Measurements from ENCODE around the gene PEX7. TPM values are rescaled to one million over a fixed set of nuclear protein-coding genes. Genes with fewer than 3 reads are reported as not detected.

PEX7 gene, protein sequence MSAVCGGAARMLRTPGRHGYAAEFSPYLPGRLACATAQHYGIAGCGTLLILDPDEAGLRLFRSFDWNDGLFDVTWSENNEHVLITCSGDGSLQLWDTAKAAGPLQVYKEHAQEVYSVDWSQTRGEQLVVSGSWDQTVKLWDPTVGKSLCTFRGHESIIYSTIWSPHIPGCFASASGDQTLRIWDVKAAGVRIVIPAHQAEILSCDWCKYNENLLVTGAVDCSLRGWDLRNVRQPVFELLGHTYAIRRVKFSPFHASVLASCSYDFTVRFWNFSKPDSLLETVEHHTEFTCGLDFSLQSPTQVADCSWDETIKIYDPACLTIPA
- 6.2 TPM for polyA plus RNA-seq (2013, experiment 1 of 2)
- polyA plus RNA-seq (2013, experiment 2 of 2): 5.8 TPM

DNA sequence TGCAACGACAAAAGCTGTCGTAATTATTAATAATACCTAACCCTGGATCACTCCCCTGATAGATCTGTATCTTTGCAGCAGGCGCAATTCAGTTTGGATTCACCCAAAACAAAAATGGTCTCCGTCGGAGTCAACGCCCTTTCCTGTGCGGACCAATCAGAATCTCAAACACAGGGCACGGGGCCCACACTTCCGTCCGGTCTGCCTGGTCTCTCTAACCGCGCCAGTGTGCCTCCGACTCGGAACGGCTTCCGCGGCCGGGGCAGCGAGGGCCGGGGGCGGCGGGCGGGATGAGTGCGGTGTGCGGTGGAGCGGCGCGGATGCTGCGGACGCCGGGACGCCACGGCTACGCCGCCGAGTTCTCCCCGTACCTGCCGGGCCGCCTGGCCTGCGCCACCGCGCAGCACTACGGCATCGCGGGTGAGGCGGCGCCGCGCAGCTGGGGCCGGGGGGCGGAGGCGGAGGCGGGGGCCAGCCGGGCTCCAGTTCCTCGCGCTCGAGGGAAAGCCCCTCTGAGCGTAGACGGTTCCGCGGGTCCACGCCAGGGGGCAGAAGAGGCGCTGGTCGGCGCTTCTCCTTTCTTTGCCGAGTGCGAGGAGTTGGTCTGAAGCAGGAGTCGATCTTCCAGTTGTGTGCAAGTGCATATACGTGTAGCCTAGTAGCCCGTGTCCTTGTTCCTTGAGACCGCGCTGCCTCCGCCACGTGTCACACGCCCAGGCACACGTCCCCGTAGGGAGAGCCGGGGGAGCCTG lies at the start of gene PEX7:
PEX7 (plus strand) TSS at position 217 of the 752 bp plus-strand sequence; CDS start at position 291, 74 bp downstream.
- 8% methylated on average over 39 of the region's 78 CpGs for WGBS
- H2BK5ac ChIP-seq (ENCODE audit: low read depth, low read length, poor library complexity, severe bottlenecking): peak within 1 kb of the TSS; percentile 59
- H2AFZ ChIP-seq (ENCODE audit: low read depth, low read length): peak within 1 kb of the TSS; percentile 94
- no peaks in the 10 kb centered on the region for H3K27me3 ChIP-seq (ENCODE audit: control insufficient read depth in 1 of 2, insufficient read depth in 1 of 2, low read length in 2 of 2)
- H2BK15ac ChIP-seq (ENCODE audit: low read depth, poor library complexity, severe bottlenecking): peak within 1 kb of the TSS; percentile 78
- no peak within 1 kb of the TSS for H3K23ac ChIP-seq (ENCODE audit: low read length in 2 of 2)
- DNase-seq: peak; percentile 92
- H3K27ac ChIP-seq (ENCODE audit: low read length, poor library complexity, severe bottlenecking): peak within 1 kb of the TSS; percentile 55
- no peaks in the 10 kb centered on the region for H3K9me3 ChIP-seq (ENCODE audit: control insufficient read depth, low read length)
- peak within 1 kb of the TSS; percentile 63 to 86 for H2BK12ac ChIP-seq (ENCODE audit: low read length in 2 of 2)
- peak within 1 kb of the TSS; percentile 99 for H3K18ac ChIP-seq (ENCODE audit: low read depth in 1 of 2, low read length in 2 of 2)
- peak within 1 kb of the TSS; percentile 23 for H2AK5ac ChIP-seq (ENCODE audit: low read length, severe bottlenecking)
- peaks cover 0 to 14% of the 10 kb centered on the region in 2 experiments for H3K36me3 ChIP-seq (ENCODE audit: control insufficient read depth in 1 of 2, insufficient read depth in 2 of 2, low read depth in 1 of 2, low read length in 2 of 2)
- H3K14ac ChIP-seq (ENCODE audit: low read length in 2 of 2): peak within 1 kb of the TSS in 1 of 2 experiments; percentile 98
- peak within 1 kb of the TSS; percentile 93 for H3K9ac ChIP-seq (ENCODE audit: low read length)
- H3K4me2 ChIP-seq (ENCODE audit: low read length, poor library complexity, severe bottlenecking): peak within 1 kb of the TSS; percentile 99
- peak within 1 kb of the TSS; percentile 100 for H4K8ac ChIP-seq (ENCODE audit: low read length)
- peak within 1 kb of the TSS; percentile 57 to 94 for H3K4ac ChIP-seq (ENCODE audit: low read depth in 1 of 2, low read length in 2 of 2)
- H2BK120ac ChIP-seq (ENCODE audit: low read depth, low read length): peak within 1 kb of the TSS; percentile 66
- peak within 1 kb of the TSS; percentile 99 for H4K91ac ChIP-seq (ENCODE audit: low read length)
- H3K4me1 ChIP-seq (ENCODE audit: control insufficient read depth, insufficient read depth, low read depth, low read length): peaks cover 7% of the 10 kb centered on the region
- peak within 1 kb of the TSS; percentile 96 for H3K4me3 ChIP-seq (ENCODE audit: insufficient read depth in 1 of 2, low read depth in 1 of 2, low read length in 2 of 2)
- H3K79me1 ChIP-seq (replicated peaks; ENCODE audit: low read length, poor library complexity, severe bottlenecking): peaks cover 9% of the 10 kb centered on the region

DNA sequence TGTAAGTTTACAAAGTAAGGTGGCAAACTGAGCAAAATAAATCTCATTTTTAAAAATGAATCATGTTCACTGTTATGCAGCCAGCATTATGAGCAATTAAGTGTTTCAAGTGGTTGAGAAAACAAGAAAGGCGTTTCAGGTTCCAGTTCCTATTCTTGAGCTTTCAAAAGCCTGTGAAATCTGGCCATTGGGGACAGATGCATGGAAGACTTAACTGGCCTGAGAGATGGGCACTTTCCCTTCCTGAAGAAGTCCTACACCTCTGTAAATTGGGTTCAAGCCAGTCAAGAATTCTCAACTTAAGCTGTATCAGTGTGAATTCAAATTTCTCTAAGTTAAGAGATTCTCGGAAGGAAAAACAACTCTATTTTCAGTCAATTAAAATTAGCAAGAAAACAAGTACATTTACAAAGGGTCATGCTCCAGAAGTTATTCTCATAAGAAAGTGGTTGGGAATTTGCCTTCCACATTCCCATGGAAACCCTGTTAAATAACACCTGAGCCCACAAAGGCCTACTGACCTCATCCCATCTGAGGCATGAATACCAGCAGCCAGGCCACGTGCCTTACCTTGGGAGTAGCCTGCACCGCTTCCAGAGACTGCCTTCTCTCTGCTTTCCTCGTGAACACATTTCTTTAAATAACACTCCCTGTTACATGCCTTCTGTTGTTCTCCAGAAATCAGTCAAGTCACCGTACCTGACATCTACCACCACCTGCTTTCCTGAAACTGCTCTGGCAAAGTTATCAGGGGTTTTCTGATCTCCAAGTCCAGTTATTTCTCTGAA lies 49.5 kb upstream of the PEX7 start:
- no peaks in the 10 kb centered on the region for H3K36me3 ChIP-seq (ENCODE audit: control insufficient read depth in 1 of 2, insufficient read depth in 2 of 2, low read depth in 1 of 2, low read length in 2 of 2)
- no peak overlapping the region for H3K18ac ChIP-seq (ENCODE audit: low read depth in 1 of 2, low read length in 2 of 2)
- no peaks in the 10 kb centered on the region for H3K4me1 ChIP-seq (ENCODE audit: control insufficient read depth, insufficient read depth, low read depth, low read length)
- H4K91ac ChIP-seq (ENCODE audit: low read length): no peak overlapping the region
- H2BK5ac ChIP-seq (ENCODE audit: low read depth, low read length, poor library complexity, severe bottlenecking): no peak overlapping the region
- peaks cover 36% of the 10 kb centered on the region for H3K79me1 ChIP-seq (replicated peaks; ENCODE audit: low read length, poor library complexity, severe bottlenecking)
- no peak overlapping the region for H4K8ac ChIP-seq (ENCODE audit: low read length)
- H3K4me3 ChIP-seq (ENCODE audit: insufficient read depth in 1 of 2, low read depth in 1 of 2, low read length in 2 of 2): no peak overlapping the region
- WGBS: 86% methylated on average over 5 of the region's 6 CpGs
- H2AFZ ChIP-seq (ENCODE audit: low read depth, low read length): no peak overlapping the region
- H2BK15ac ChIP-seq (ENCODE audit: low read depth, poor library complexity, severe bottlenecking): no peak overlapping the region
- no peaks in the 10 kb centered on the region for H3K27me3 ChIP-seq (ENCODE audit: control insufficient read depth in 1 of 2, insufficient read depth in 1 of 2, low read length in 2 of 2)
- H2BK120ac ChIP-seq (ENCODE audit: low read depth, low read length): no peak overlapping the region
- H3K23ac ChIP-seq (ENCODE audit: low read length in 2 of 2): no peak overlapping the region
- H3K14ac ChIP-seq (ENCODE audit: low read length in 2 of 2): no peak overlapping the region
- H3K4ac ChIP-seq (ENCODE audit: low read depth in 1 of 2, low read length in 2 of 2): no peak overlapping the region
- no peak overlapping the region for H2BK12ac ChIP-seq (ENCODE audit: low read length in 2 of 2)
- H3K9me3 ChIP-seq (ENCODE audit: control insufficient read depth, low read length): no peaks in the 10 kb centered on the region
- no peak overlapping the region for H3K27ac ChIP-seq (ENCODE audit: low read length, poor library complexity, severe bottlenecking)
- no peak overlapping the region for H2AK5ac ChIP-seq (ENCODE audit: low read length, severe bottlenecking)
- no peak overlapping the region for H3K9ac ChIP-seq (ENCODE audit: low read length)
- no peak for DNase-seq
- no peak overlapping the region for H3K4me2 ChIP-seq (ENCODE audit: low read length, poor library complexity, severe bottlenecking)

DNA sequence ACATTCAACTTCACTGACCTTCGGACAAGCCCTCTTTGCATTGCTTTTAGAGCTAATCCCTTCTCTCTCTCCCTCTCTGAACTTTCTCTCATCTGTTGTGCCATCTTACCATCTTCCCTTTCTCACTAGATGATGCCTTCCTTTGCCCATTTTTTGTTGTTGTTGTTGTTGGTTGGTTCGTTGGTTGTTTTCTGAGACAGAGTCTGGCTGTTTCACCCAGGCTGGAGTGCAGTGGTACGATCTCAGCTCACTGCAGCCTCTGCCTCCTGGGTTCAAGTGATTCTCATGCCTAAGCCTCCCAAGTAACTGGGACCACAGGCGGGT lies 49.0 kb upstream of the PEX7 start:
- no peaks in the 10 kb centered on the region for H3K9me3 ChIP-seq (ENCODE audit: control insufficient read depth, low read length)

More for the DNA sequence above, 49.0 kb upstream of the PEX7 start:
- Histone ChIP-seq H2AK5ac (ENCODE audit: low read length, severe bottlenecking) (no peak overlapping the region), H3K4me1 (ENCODE audit: control insufficient read depth, insufficient read depth, low read depth, low read length) (no peaks in the 10 kb centered on the region), H3K4ac (ENCODE audit: low read depth in 1 of 2, low read length in 2 of 2) (no peak overlapping the region), H3K36me3 (ENCODE audit: control insufficient read depth in 1 of 2, insufficient read depth in 2 of 2, low read depth in 1 of 2, low read length in 2 of 2) (no peaks in the 10 kb centered on the region), H3K27me3 (ENCODE audit: control insufficient read depth in 1 of 2, insufficient read depth in 1 of 2, low read length in 2 of 2) (no peaks in the 10 kb centered on the region), H3K4me2 (ENCODE audit: low read length, poor library complexity, severe bottlenecking) (no peak overlapping the region), H2BK120ac (ENCODE audit: low read depth, low read length) (no peak overlapping the region), H4K91ac (ENCODE audit: low read length) (no peak overlapping the region), H3K14ac (ENCODE audit: low read length in 2 of 2) (no peak overlapping the region), H3K27ac (ENCODE audit: low read length, poor library complexity, severe bottlenecking) (no peak overlapping the region), H4K8ac (ENCODE audit: low read length) (no peak overlapping the region), H3K79me1 (replicated peaks; ENCODE audit: low read length, poor library complexity, severe bottlenecking) (peaks cover 36% of the 10 kb centered on the region), H2BK12ac (ENCODE audit: low read length in 2 of 2) (no peak overlapping the region), H2BK5ac (ENCODE audit: low read depth, low read length, poor library complexity, severe bottlenecking) (no peak overlapping the region), H3K9ac (ENCODE audit: low read length) (no peak overlapping the region), H2AFZ (ENCODE audit: low read depth, low read length) (no peak overlapping the region), H3K4me3 (ENCODE audit: insufficient read depth in 1 of 2, low read depth in 1 of 2, low read length in 2 of 2) (no peak overlapping the region), H3K18ac (ENCODE audit: low read depth in 1 of 2, low read length in 2 of 2) (no peak overlapping the region), H2BK15ac (ENCODE audit: low read depth, poor library complexity, severe bottlenecking) (no peak overlapping the region), H3K23ac (ENCODE audit: low read length in 2 of 2) (no peak overlapping the region)
- 97% methylated on average over 4 of the region's 4 CpGs for WGBS
- DNase-seq: no peak
